GM21447 (cell line): ENCODE results near the gene NFYA.

ENCODE experiments used
- ATAC-seq: cut with Tn5 transposase; IDR thresholded peaks from one replicate; pipeline ENCODE4 v1.9.1; 2021; ENCODE audit not compliant: unreplicated experiment

Gene NFYA

DNA sequence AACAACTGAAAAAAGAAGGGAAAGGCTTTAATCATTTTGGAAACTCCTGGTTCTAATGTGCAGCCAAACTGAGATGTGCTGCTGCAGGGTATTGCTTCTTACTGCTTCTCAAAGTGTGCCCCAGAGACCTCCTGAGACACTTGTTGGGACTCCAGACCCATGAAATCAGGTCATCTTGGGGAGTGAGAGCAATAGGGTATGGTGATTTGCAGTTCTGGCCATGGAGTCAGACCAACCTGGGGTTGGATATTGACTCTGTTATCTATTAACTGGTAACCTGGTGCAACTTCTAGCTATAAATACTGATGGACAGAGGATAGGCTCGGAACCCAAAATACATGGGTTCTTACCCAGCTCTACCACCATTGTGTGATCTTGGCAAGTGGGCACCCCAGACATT, 26.7 kb upstream of the NFYA start:
- ATAC-seq = no peak

- ATAC-seq = no peak
Observed at GRCh38 chr6:41047306-41047705, 25.5 kb upstream of the NFYA start.

GRCh38 chr6:41047745-41048732, 24.7 kb upstream of the NFYA start:
- ATAC-seq = no peak

DNA sequence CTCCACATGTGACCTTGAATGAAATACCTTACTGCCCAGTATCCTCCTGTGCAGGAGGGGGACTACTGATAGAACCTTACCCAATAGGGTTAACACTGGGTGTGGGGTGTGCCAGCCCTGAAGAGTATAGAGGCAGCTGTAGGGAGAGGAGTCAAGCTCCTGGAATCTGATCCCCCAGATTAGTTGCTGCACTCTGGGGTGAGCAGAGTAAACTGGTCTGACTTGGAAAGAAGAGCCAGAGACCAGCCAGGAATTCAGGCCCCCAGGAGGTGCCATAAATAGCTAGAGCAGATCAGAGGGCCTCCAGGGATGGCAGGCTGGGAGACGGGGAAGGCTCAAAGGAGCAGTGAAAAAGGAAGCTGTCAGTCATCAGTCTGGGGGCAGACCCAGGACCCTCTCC, 23.3 kb upstream of the NFYA start:
- no peak for ATAC-seq

GRCh38 chr6:41049955-41050354, 22.8 kb upstream of the NFYA start:
- ATAC-seq = no peak

- no peak for ATAC-seq
Observed at GRCh38 chr6:41050536-41050935, 22.2 kb upstream of the NFYA start.

GRCh38 chr6:41051873-41052272, 20.9 kb upstream of the NFYA start:
- no peak for ATAC-seq

DNA sequence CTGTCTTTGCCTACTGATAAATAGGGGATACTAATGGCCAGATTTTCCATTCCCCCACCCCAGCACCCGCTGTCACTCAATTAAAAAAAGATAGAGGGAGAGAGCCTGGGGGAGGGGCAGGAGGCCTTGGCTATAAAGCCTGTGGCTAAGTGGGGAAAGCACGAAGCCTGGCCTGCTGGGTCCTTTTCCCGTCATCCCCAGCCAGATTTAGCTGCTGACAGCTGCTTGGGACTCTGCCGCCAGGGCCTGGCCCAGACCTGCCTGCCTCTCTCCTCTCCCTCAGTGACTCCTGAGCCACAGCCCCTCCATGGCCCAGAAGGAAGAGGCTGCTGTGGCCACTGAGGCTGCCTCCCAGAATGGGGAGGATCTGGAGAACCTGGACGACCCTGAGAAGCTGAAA, 19.7 kb upstream of the NFYA start, which contains the start of gene APOBEC2:
Gene APOBEC2 (plus strand): TSS at position 162 of the 400 bp plus-strand sequence. CDS start 146 bp downstream, at position 308.
- no peak for ATAC-seq

DNA sequence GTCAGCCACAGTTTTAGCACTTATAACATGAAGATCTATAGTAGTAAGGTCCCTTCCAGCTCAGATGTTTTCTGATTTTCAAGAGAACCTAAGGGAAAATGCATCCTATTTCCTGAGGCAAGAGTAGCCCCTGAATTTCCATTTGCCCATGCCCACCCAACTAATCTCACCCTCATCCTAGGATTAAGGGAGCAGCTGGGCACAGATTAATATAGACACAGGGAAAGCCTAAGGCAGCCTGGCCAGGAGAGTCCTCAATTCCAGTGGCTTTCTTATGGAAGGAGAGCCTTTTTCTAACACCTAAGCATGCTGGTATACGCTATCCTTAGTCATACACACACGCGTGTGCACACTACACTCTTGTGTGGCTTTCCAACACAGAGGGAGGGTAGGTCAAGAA, 18.3 kb upstream of the NFYA start:
- no peak for ATAC-seq

- no peak for ATAC-seq
Observed at GRCh38 chr6:41055149-41055548, 17.6 kb upstream of the NFYA start.

DNA sequence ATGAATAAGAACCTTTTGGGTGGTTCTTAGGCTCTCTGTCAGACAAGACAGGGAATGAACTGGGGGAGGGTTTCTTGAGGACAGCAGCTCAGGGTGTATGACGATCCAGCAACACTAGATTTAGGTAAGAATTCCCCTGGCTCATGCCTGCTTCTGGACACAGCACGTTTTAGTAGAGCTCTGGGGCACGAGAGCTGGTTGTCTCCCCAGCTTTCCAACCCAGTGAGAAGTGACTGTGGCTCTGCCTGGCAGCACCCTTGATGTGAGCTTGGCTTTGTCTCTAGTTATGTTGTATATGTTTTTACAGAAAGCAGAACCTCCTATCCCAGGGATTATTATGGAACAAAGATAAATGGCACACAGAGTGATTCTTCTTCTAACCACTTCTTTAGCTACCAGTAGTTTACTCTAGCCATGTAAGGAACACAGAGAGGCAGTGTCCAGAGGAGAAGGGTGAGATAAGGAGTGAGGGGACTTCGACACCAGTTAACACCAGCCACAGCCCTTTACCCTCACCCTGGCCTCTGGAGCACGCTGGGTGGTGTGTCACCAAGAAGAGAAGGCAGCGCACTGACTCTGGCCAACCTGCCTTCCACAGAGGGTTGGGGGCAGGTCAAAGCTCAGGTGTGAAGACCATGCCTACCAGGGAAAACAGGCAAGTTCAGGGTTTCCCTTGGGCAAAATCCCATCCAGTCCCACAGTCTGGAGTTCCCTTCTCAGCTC, 15.8 kb upstream of the NFYA start:
- no peak for ATAC-seq

GRCh38 chr6:41058783-41059181, 14.0 kb upstream of the NFYA start:
- ATAC-seq = no peak

GRCh38 chr6:41059556-41059955, 13.2 kb upstream of the NFYA start:
- no peak for ATAC-seq

- ATAC-seq = no peak
Observed at GRCh38 chr6:41061196-41061726, 11.5 kb upstream of the NFYA start.

DNA sequence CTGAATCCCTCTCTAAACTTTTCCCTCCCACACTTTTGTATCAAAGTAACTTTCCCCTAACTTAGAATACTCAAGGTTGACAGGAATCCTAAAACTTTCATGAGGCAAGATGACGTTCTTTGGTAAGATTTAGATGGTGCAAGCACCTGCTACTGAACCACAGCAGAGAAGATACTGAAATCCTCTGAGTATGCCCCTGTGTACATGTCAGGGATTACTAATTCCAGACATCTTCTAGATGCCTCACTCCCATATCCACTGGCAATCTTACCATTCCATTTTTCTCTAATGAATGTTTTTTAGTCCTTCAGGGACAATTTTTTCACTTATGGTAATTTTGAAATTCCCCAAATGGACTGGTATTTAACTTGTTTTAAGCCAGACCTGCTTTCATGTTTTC, 10.7 kb upstream of the NFYA start:
- ATAC-seq = no peak

DNA sequence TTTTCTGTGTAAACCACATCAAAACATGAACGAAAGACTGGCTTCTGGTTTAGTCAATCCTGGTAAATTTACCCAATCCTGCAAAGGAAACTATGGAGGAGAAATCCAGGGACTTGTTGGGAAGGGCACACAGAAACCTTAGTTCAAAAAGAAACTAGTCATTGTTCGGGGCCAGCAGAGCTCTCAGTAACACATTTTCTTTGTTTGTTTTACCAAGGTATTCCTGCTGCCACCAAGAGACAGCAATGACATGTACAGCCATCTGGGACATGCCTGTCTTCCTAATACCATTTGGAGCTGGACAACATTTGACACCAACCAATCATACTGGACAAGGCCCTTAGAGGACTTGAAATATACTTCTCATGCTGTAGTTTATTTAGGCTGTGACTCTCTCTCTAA, 8.9 kb upstream of the NFYA start:
- no peak for ATAC-seq

- ATAC-seq = no peak
Observed at GRCh38 chr6:41064841-41065240, 7.9 kb upstream of the NFYA start.

- no peak for ATAC-seq
Observed at GRCh38 chr6:41065550-41066026, 7.2 kb upstream of the NFYA start.

DNA sequence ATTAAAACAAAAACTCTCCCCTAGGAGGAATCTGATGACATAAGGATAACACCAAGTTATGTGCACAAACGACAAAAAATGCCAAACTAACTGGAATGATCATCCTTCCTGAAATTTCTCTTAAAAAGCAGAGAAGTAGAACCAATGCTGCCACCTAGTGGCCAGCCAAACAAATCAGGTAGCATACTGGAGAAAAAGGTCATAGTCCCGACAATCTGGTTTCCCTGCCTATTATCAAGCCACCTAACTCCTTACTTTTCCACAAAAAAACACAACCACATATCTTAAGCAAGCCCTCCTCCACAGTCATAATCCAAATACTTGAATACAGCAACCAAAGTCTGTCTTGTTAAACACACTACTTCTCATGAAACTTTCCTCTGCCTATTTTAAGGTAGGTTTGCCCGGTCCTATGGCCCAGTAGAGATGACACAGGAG, 5.9 kb upstream of the NFYA start:
- no peak for ATAC-seq

GRCh38 chr6:41071501-41071922, 1.3 kb upstream of the NFYA start:
- no peak for ATAC-seq
